Neuronal stem cell (in vitro differentiated cells): ENCODE measurements around the gene KLC3.

Experiments used
- DNase-seq: peaks from one replicate; pipeline ENCODE4 v3.0.0-alpha.2; 2013; ENCODE audit warnings: low spot score
- H2AFZ ChIP-seq: one replicate; pipeline ENCODE4 v1.6.1; 2013; ENCODE audit warnings: mild to moderate bottlenecking, low read length, inconsistent platforms
- H2AK5ac ChIP-seq: 2 replicates; pipeline ENCODE4 v1.6.1; 2013; ENCODE audit warnings: low read depth, mild to moderate bottlenecking, inconsistent platforms, low read length, moderate library complexity, mixed read lengths
- H2BK120ac ChIP-seq: 2 replicates; pipeline ENCODE4 v1.6.1; 2013; ENCODE audit warnings: low read depth, mild to moderate bottlenecking, inconsistent platforms, low read length, moderate library complexity, mixed read lengths
- H2BK12ac ChIP-seq: one replicate; pipeline ENCODE4 v1.6.1; 2013; ENCODE audit warnings: low read length, inconsistent platforms
- H2BK15ac ChIP-seq: 2 replicates; pipeline ENCODE4 v1.6.1; 2013; ENCODE audit warnings: mild to moderate bottlenecking, low read length, inconsistent platforms, mixed read lengths
- H2BK5ac ChIP-seq: one replicate; pipeline ENCODE4 v1.6.1; 2013; ENCODE audit warnings: inconsistent platforms, mild to moderate bottlenecking, low read length, moderate library complexity
- H3K14ac ChIP-seq: one replicate; pipeline ENCODE4 v1.6.1; 2013; ENCODE audit warnings: low read length, inconsistent platforms
- H3K18ac ChIP-seq: 2 replicates; pipeline ENCODE4 v1.6.1; 2013; ENCODE audit warnings: low read length, inconsistent platforms
- H3K23ac ChIP-seq: 2 replicates; pipeline ENCODE4 v1.6.1; 2013; ENCODE audit warnings: low read depth, mild to moderate bottlenecking, mixed read lengths, low read length, inconsistent platforms; ENCODE audit not compliant: poor library complexity
- H3K27ac ChIP-seq: replicated peaks from 3 replicates; pipeline ENCODE4 v1.5.1; 2013; ENCODE audit warnings: low read length, inconsistent platforms
- H3K27me3 ChIP-seq, 3 experiments: 2 replicates each; pipeline ENCODE4 v1.6.1; 2013; ENCODE audit warnings: low read length in 3 of 3, mild to moderate bottlenecking in 2 of 3, inconsistent platforms in 1 of 3, low read depth in 1 of 3, mixed read lengths in 1 of 3, moderate library complexity in 1 of 3; ENCODE audit not compliant: control insufficient read depth in 3 of 3, insufficient read depth in 3 of 3
- H3K36me3 ChIP-seq, 2 donors: replicated peaks in 1 of 2; 2 replicates each; pipeline ENCODE4 v1.6.1; 2013; ENCODE audit warnings: low read length in 2 of 2; ENCODE audit not compliant: control insufficient read depth in 2 of 2, insufficient read depth in 2 of 2
- H3K4ac ChIP-seq: 2 replicates; pipeline ENCODE4 v1.6.1; 2013; ENCODE audit warnings: inconsistent platforms, mild to moderate bottlenecking, low read length, moderate library complexity
- H3K4me1 ChIP-seq, 2 donors: 1 replicate in 1 of 2; 2 replicates in 1 of 2; pipeline ENCODE4 v1.6.1; 2013; ENCODE audit warnings: low read length in 2 of 2, low read depth in 1 of 2; ENCODE audit not compliant: control insufficient read depth in 2 of 2, insufficient read depth in 1 of 2
- H3K4me2 ChIP-seq: one replicate; pipeline ENCODE4 v1.6.1; 2013; ENCODE audit warnings: mild to moderate bottlenecking, low read length, inconsistent platforms; ENCODE audit not compliant: insufficient read depth, poor library complexity, severe bottlenecking
- H3K4me3 ChIP-seq, 2 donors: 2 replicates each; pipeline ENCODE4 v1.5.1; 2013; ENCODE audit warnings: low read length in 2 of 2, mild to moderate bottlenecking in 2 of 2, inconsistent platforms in 1 of 2, moderate library complexity in 1 of 2
- H3K79me1 ChIP-seq: one replicate; pipeline ENCODE4 v1.6.1; 2013; ENCODE audit warnings: low read depth, mild to moderate bottlenecking, inconsistent platforms, low read length, moderate library complexity
- H3K9ac ChIP-seq: one replicate; pipeline ENCODE4 v1.6.1; 2013; ENCODE audit warnings: mild to moderate bottlenecking, low read depth, low read length, inconsistent platforms; ENCODE audit not compliant: poor library complexity
- H3K9me3 ChIP-seq, 2 donors: replicated peaks in 1 of 2; 2 replicates each; pipeline versions ENCODE3 to v1.6.1; 2013; ENCODE audit warnings: low read length in 2 of 2, mild to moderate bottlenecking in 2 of 2, inconsistent platforms in 1 of 2, low read depth in 1 of 2, mixed read lengths in 1 of 2, moderate library complexity in 1 of 2; ENCODE audit not compliant: control insufficient read depth in 2 of 2, insufficient read depth in 1 of 2
- H4K8ac ChIP-seq: one replicate; pipeline ENCODE4 v1.6.1; 2013; ENCODE audit warnings: low read depth, mild to moderate bottlenecking, inconsistent platforms, low read length, moderate library complexity
- H4K91ac ChIP-seq: one replicate; pipeline ENCODE4 v1.6.1; 2013; ENCODE audit warnings: low read length, low read depth, mild to moderate bottlenecking, inconsistent platforms; ENCODE audit not compliant: poor library complexity
- WGBS, 2 donors: extraction: QIAGEN DNeasy Blood & Tissue Kit; methylation state at CpG; one replicate each; pipeline ENCODE4 v1.1.7; 2013; ENCODE audit warnings: missing lambda C conversion rate in 2 of 2, mixed read lengths in 1 of 2; ENCODE audit not compliant: insufficient read length in 2 of 2, insufficient replicate concordance in 1 of 2; ENCODE audit errors: extremely low coverage in 2 of 2; 5-methylcytosine and 5-hydroxymethylcytosine counted together

The KLC3 gene

DNA sequence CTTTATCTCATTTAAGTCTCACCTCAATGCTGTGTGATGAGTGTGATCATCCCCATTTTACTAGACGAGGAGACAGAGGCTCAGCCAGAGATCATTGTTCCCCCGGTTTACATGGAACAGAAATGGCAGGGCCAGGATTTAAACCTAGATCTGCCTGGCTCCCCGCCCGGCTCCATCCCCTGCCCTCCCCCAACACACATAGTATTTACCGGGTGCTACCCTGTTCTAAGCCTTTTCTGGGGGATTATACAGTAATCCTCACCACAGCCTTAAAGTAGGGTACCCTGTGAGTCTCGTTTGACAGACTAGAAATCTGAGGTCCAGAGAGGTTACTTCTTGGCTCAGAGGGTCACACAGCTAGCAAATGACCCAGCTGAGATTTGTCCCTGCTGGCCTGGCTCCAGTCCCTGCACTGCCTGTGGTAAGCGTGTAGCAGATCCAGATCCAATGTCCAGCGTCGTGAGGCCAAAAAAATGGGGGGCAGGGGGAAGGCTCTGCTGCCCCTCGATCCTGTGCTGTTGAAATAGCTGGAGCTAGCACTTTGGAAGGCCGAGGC, 3.8 kb upstream of the KLC3 start:
- Histone ChIP-seq H3K18ac (no peak overlapping the region), H2BK120ac (no peak overlapping the region), H3K36me3 (no peaks in the 10 kb centered on the region), H3K79me1 (no peaks in the 10 kb centered on the region), H2BK12ac (no peak overlapping the region), H3K27me3 (peaks cover 5 to 25% (median 21%) of the 10 kb centered on the region in 3 experiments), H3K9ac (no peak overlapping the region), H3K4me2 (no peak overlapping the region), H2AFZ (no peak overlapping the region), H3K27ac (no peak overlapping the region), H2AK5ac (no peak overlapping the region), H3K4me1 (no peaks in the 10 kb centered on the region), H3K14ac (no peak overlapping the region), H3K23ac (no peak overlapping the region), H3K9me3 (peaks cover 0 to 3% of the 10 kb centered on the region in 2 donors), H2BK5ac (no peak overlapping the region), H4K91ac (no peak overlapping the region), H2BK15ac (no peak overlapping the region), H4K8ac (no peak overlapping the region), H3K4me3 (no peak overlapping the region), H3K4ac (no peak overlapping the region)
- DNase-seq, result no peak
- no CpG with 5 or more reads among the region's 11 CpGs for WGBS, 2 donors

- Histone ChIP-seq H3K4me3 (no peak overlapping the region), H3K14ac (no peak overlapping the region), H3K4me2 (no peak overlapping the region), H2BK120ac (no peak overlapping the region), H4K8ac (no peak overlapping the region), H2BK5ac (no peak overlapping the region), H3K18ac (no peak overlapping the region), H3K23ac (no peak overlapping the region), H3K4me1 (no peaks in the 10 kb centered on the region), H3K4ac (no peak overlapping the region), H3K9me3 (peaks cover 0 to 3% of the 10 kb centered on the region in 2 donors), H2AK5ac (no peak overlapping the region), H3K36me3 (no peaks in the 10 kb centered on the region), H3K79me1 (no peaks in the 10 kb centered on the region), H3K27me3 (peaks cover 5 to 42% (median 30%) of the 10 kb centered on the region in 3 experiments), H2AFZ (no peak overlapping the region), H3K9ac (no peak overlapping the region), H4K91ac (no peak overlapping the region), H3K27ac (no peak overlapping the region), H2BK12ac (no peak overlapping the region), H2BK15ac (no peak overlapping the region)
- no CpG with 5 or more reads among the region's 6 CpGs for WGBS, 2 donors
- no peak for DNase-seq
These were observed 921 bp upstream of the KLC3 start for GRCh38 chr19:45339629-45340028.

GRCh38 chr19:45340899-45341453, 426 bp downstream of the KLC3 start:
- DNase-seq, result no peak
- H2BK120ac ChIP-seq, result no peak overlapping the region
- peaks cover 5 to 53% (median 30%) of the 10 kb centered on the region in 3 experiments for H3K27me3 ChIP-seq
- H3K4me3 ChIP-seq, result peak overlapping the region in 1 of 2 donors; percentile 6
- no peak overlapping the region for H2BK12ac ChIP-seq
- WGBS, 2 donors, result no CpG with 5 or more reads among the region's 25 CpGs
- H3K18ac ChIP-seq, result no peak overlapping the region
- H2AFZ ChIP-seq, result peak overlapping the region; percentile 49
- no peak overlapping the region for H3K27ac ChIP-seq
- H3K36me3 ChIP-seq, result no peaks in the 10 kb centered on the region
- peak overlapping the region; percentile 21 for H3K23ac ChIP-seq
- H3K4me2 ChIP-seq, result peak overlapping the region; percentile 55
- no peak overlapping the region for H2BK5ac ChIP-seq
- peak overlapping the region; percentile 31 for H4K8ac ChIP-seq
- H2AK5ac ChIP-seq, result no peak overlapping the region
- H3K4ac ChIP-seq, result no peak overlapping the region
- H3K79me1 ChIP-seq, result no peaks in the 10 kb centered on the region
- peaks cover 0 to 3% of the 10 kb centered on the region in 2 donors for H3K9me3 ChIP-seq
- H4K91ac ChIP-seq, result no peak overlapping the region
- no peaks in the 10 kb centered on the region for H3K4me1 ChIP-seq
- peak overlapping the region; percentile 30 for H3K9ac ChIP-seq
- H2BK15ac ChIP-seq, result no peak overlapping the region
- peak overlapping the region; percentile 75 for H3K14ac ChIP-seq

- no CpG with 5 or more reads among the region's 13 CpGs for WGBS, 2 donors
- peaks cover 5 to 57% (median 32%) of the 10 kb centered on the region in 3 experiments for H3K27me3 ChIP-seq
These were observed 2.4 kb downstream of the KLC3 start for GRCh38 chr19:45342911-45343310.

More at GRCh38 chr19:45342911-45343310, 2.4 kb downstream of the KLC3 start:
- H3K4me2 ChIP-seq, result no peak overlapping the region
- H3K4me3 ChIP-seq, result peak overlapping the region in 1 of 2 donors; percentile 7
- peaks cover 0 to 3% of the 10 kb centered on the region in 2 donors for H3K9me3 ChIP-seq
- H3K4ac ChIP-seq, result no peak overlapping the region
- H2BK5ac ChIP-seq, result no peak overlapping the region
- H3K14ac ChIP-seq, result no peak overlapping the region
- H2AFZ ChIP-seq, result no peak overlapping the region
- H2BK12ac ChIP-seq, result no peak overlapping the region
- no peak overlapping the region for H4K8ac ChIP-seq
- no peak overlapping the region for H3K18ac ChIP-seq
- H2AK5ac ChIP-seq, result no peak overlapping the region
- peaks cover 0 to under 1% of the 10 kb centered on the region in 2 donors for H3K4me1 ChIP-seq
- H3K79me1 ChIP-seq, result no peaks in the 10 kb centered on the region
- H4K91ac ChIP-seq, result no peak overlapping the region
- peak overlapping the region; percentile 37 for H3K23ac ChIP-seq
- no peak overlapping the region for H3K27ac ChIP-seq
- no peak overlapping the region for H2BK120ac ChIP-seq
- H3K9ac ChIP-seq, result no peak overlapping the region
- no peaks in the 10 kb centered on the region for H3K36me3 ChIP-seq
- no peak for DNase-seq
- no peak overlapping the region for H2BK15ac ChIP-seq
